HG03439 (cell line): ENCODE measurements around the gene PDZRN4.
"Not testable (repeated sequence)": the region's sequence is repeated elsewhere in the genome, so short reads cannot be mapped to it uniquely, and the experiment has no call there.

Experiments used
- ATAC-seq: cut with Tn5 transposase; IDR thresholded peaks from one replicate; pipeline ENCODE4 v1.9.1; 2021; ENCODE audit warnings: mild to moderate bottlenecking, moderate library complexity; ENCODE audit not compliant: unreplicated experiment

The PDZRN4 gene

DNA sequence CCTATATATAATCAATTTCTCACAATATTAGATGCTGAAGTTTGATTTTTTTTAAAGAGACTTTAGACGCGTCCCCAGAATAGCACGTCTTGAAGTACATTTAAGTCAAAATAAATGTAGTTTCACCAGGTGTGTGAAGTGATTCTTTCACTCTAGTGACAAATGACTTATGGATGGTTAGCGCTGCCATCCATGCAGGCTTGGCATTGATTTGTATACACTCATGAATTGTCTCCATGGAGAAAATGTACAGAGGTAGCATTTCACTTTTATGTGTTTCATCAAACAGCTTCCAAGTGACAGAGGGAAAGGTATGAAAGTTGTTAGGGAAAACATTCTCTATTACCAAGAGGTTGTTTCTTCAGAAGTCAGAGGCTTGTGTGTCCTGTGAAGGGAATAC lies 360.8 kb downstream of the PDZRN4 start:
- ATAC-seq: no peak

DNA sequence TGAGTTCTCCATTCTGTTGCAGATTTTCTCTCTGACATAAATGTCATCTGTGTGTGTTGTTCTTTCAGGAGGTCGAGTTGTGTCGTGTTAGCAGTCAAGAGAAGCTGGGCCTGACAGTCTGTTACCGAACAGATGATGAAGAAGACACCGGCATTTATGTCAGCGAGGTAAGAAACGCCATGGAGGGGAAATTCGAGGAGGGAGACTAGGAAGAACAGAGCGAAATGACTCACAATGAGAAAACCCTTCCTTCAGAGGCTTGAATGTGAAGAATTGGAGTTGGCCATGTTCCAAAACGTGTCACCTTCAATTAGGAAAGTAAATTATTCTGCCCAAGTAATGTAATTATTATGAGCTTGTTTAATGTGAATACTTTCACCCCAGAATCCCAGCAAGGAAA lies 364.5 kb downstream of the PDZRN4 start:
- ATAC-seq: no peak

- no peak for ATAC-seq
These were observed 368.1 kb downstream of the PDZRN4 start for GRCh38 chr12:41556176-41556575.

DNA sequence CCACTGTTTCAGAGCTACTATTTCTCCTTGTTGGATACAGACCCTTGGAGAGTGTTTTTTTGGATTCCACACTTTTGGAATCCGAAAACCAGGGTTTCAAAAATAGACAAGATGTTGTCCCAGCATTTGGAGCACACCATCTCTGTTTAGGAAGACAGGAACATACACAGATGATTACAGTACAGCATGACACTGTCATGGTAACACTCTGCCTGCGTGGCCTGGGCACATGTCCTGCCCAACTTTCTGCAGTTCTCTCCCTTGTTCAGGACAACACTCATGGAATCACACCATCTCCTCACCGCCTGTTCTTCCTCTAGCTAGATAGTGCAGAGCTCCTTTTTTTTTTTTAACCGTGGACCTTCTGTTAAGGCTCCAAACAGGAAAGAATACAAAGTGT lies 369.2 kb downstream of the PDZRN4 start:
- no peak for ATAC-seq

- ATAC-seq: no peak
These were observed 370.6 kb downstream of the PDZRN4 start for GRCh38 chr12:41558671-41559070.

DNA sequence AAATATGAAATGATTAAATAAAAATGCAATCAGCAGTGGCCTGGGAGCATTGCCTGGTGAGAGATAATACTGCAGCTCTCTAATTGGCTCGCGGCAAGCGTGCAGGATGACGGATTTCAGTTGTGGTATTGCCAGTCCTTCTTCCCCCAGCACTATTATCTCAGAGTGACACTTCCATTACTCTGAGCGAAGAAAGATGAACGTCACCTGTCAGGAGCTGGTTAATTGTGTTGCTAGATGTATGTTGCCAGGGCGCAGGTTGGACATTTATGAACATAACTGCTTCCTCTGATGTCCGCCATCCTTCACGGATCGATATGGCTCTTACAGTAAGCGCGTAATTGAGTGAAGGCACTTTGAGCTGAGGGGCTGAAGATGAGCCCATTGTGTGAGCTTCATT lies 374.9 kb downstream of the PDZRN4 start:
- no peak for ATAC-seq

DNA sequence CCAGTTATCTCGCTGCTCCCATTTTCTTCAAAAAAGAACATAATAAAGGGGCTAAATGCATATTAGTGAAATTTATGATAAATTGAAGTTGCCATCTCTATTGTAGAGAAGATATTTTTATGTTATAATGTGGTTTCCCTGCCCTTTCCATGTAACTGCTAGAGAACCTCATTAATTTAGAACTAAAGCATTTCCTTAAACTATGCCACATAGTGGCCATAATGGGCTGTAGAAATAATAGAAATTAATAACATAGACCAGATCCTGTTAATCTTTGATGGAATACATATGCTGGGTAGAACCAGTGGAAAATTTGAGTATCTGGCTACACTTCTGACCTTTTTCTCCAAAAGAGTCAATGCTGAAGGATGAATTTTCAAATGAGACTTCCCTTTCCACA lies 376.7 kb downstream of the PDZRN4 start:
- ATAC-seq: no peak

DNA sequence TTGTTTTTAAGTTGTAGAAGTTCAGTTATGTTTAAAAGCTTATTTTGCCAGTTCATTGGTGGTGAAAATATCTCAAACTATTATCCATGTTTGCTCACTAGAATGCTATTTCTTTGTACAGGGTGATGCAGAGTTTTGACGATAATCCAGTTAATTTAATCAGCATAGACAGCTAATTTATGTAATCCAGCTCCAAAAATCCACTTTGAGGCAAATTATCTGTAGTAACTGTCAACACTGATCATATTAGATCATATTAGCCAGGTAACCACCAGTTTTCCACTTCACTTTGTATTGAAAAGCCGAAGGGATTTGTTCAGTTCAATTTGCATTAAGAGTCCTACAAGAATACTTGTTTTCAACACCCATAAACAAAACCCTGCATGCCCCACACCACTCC lies 378.6 kb downstream of the PDZRN4 start:
- no peak for ATAC-seq

GRCh38 chr12:41573445-41573844 lies 385.3 kb downstream of the PDZRN4 start:
- ATAC-seq: no peak

DNA sequence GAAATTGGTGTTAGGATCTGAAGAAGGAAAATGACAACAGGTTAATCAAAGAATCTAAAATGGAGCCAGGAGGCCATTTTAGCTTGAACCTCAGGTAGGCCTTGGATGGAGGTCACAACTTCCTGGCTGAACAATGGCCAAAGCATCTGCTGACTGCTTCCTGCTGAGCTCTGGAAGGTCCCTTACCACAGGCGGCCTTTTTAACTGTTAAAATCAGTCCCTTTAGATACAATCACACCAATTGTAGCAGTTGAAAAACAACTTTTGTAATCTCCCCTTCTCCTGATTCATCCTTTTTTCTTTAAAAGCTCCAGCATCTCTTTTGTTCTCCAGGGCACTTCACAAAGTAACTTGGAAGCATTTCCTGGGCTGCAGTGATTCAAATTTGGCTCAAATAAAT lies 388.8 kb downstream of the PDZRN4 start:
- ATAC-seq: no peak

DNA sequence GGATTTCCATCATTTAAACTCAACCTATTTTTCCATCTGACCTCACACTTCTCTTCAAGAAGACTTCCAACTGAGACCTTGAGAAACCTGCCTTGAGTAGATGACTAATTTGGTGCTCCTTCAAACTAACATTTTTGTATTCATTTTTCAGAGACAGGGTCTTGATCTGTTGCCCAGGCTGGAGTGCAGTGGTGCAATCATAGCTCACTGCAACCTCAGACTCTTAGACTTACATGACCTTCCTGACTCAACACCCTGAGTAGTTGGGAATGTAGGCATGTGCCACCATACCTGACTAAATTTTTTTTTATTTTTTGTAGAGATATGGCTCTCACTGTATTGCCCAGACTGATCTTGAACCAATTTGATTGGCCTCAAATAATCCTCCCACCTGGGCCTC lies 389.9 kb downstream of the PDZRN4 start:
- no peak for ATAC-seq

DNA sequence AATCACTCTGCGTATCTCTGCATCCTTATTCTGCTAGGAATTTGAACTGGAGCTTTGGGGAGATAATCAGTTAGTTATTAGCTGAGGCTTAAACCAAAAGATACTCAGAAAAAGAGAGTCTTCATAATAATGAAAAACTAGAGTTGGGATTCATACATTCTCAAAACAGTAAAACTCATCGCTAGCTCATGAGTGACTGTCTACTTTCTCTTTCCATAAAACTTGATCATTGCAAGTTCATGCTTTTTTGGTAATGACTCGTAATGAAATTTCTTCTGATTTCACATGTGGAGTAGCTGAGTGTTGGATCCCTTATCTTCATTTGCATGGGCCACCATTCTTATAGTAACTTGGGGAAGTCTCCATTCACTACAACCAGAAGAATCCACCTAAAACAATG lies 397.7 kb downstream of the PDZRN4 start:
- ATAC-seq: no peak

- no peak for ATAC-seq
These were observed 399.5 kb downstream of the PDZRN4 start for GRCh38 chr12:41587574-41587973.

GRCh38 chr12:41589878-41590277 lies 401.8 kb downstream of the PDZRN4 start:
- ATAC-seq: no peak

GRCh38 chr12:41596190-41596589 lies 408.1 kb downstream of the PDZRN4 start:
- no peak for ATAC-seq

DNA sequence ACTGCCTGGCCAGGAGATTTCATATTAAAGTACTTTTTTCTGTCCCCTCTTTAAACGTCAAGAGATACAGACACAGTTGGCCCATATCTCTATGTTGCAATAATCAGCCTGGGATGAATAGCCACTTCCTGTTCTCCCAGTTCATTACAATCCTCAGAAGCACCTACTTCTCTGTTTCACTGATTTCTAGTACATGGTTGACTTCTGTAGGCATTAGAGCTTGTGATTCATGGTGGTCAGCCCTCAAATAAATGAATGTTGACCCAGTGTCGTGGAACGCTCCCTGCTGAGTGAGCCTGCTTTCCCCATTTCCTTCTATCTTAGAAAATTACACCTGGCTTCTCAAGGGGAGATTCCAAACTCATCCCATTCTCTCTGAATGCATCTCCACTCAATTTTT lies 416.7 kb downstream of the PDZRN4 start:
- ATAC-seq: no peak

GRCh38 chr12:41605545-41606305 lies 417.6 kb downstream of the PDZRN4 start:
- no peak for ATAC-seq

DNA sequence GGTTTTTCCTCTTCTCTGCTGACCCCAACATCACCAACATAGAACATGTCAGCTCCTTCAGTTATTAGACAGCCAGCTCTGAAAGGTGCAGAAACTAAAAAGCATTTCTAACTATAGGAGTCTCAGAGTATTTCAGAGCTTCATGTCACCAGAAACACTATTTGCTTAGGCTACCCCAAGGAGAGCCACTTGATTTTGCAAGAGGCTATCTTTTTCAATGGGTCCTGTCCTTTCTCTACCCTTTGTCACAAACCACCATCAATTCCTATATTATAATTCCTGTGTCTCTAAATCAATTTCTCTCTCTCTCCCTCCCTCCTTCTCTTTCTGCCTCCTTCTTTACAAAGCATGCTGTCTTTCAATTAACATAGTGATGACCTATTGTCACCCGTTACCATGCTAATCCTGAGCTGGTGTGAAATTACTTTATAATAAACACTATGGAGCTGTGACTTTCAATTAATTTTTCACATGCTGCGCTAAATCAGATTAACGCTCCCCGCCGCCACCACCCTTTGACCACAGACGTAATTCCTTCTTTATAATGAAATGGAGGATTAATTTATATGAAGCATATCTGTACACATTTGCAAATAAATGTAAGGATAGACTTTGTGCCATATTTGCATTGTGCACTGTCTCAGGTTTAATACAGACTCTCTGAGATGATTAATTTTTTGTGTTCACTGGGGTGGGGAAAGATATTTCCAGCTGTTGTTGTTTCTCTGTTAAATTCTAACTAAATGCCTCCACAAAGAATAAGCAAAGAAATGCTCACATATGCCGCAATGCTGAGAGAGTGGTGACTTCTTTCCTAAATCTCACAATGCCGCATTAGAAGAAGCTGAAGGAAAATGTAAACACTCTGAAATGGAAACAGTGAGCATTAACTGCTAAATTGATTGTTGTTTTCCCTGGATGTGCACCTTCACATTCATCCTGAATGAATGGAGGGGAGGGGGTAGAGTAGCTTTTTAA lies 418.6 kb downstream of the PDZRN4 start:
- no peak for ATAC-seq

DNA sequence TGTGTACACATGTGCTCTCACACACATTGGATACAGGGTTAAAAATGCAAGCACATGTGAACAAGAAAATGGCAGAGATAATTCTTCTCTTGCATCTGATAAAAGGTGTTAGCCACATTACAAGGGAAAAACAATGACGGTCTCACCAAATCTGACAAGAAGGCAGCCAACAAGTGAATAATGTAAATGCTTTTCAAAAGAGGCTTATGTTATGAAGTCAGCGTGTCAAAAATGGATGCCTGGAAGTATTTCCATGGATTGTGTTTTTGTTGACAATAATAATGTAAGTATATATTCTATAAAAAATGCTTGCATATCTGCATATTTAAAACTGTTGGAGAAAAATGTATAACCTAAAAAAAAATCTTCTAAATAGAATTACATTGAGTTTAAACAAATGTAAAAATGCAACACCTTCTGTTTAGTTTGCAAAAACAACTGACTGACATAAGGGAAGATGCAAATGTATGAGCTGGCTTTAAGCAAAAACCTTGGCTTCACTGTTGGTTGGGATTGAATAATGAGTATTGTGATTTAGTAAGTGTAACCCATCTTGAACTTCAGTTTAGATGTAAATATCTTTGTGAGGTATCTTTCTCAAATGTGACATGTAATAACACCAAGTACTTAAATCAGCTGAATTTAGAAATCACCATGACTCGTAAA lies 424.9 kb downstream of the PDZRN4 start:
- no peak for ATAC-seq

- ATAC-seq: not testable (repeated sequence)
These were observed 427.1 kb downstream of the PDZRN4 start for GRCh38 chr12:41615174-41615573.

- no peak for ATAC-seq
These were observed 431.6 kb downstream of the PDZRN4 start for GRCh38 chr12:41619705-41620104.
